K562 (cell line): ENCODE results near the gene UBR3. TPM values are rescaled to one million over a fixed set of nuclear protein-coding genes. Genes with fewer than 3 reads are reported as not detected.
A peak's percentile ranks its signal among the peaks of the same experiment; 100 is the strongest.

Experiments
- ATF3 ChIP-seq, 2 experiments: fragments of 450-650 bp in 1 of 2; sonication (generic) in 1 of 2; formaldehyde crosslinking in 1 of 2; IDR thresholded peaks in 1 of 2; conservative IDR thresholded peaks in 1 of 2; 2 replicates each; pipeline versions ENCODE4 v1.6.1 to v1.8.1; 2016 to 2023; ENCODE audit warnings: mild to moderate bottlenecking in 2 of 2, moderate library complexity in 2 of 2, inconsistent platforms in 1 of 2, missing genetic modification reagents in 1 of 2
- DEAF1 ChIP-seq: fragments of 450-650 bp; formaldehyde crosslinking; IDR thresholded peaks from 2 replicates; pipeline ENCODE4 v1.4.0; 2020; ENCODE audit warnings: mild to moderate bottlenecking, moderate library complexity
- ESRRB ChIP-seq: fragments of 250-450 bp; sonication (Bioruptor Pico); IDR thresholded peaks from 2 replicates; pipeline ENCODE4 v1.5.0; 2020; ENCODE audit warnings: mild to moderate bottlenecking, moderate library complexity, borderline replicate concordance
- HMBOX1 ChIP-seq: sonication (generic); IDR thresholded peaks from 2 replicates; pipeline ENCODE4 v1.6.1; 2016
- HMGXB4 ChIP-seq: sonication (generic); formaldehyde crosslinking; IDR thresholded peaks from 2 replicates; pipeline ENCODE4 v1.8.1; 2023; ENCODE audit warnings: mild to moderate bottlenecking, missing genetic modification reagents
- HSF4 ChIP-seq: fragments of 250-450 bp; sonication (Bioruptor Pico); IDR thresholded peaks from 2 replicates; pipeline ENCODE4 v2.1.2; 2022; ENCODE audit warnings: mild to moderate bottlenecking, moderate library complexity, borderline replicate concordance
- KLF10 ChIP-seq: fragments of 250-450 bp; sonication (Bioruptor Pico); IDR thresholded peaks from 2 replicates; pipeline ENCODE4 v1.6.1; 2021; ENCODE audit warnings: matching md5 sums
- PHF8 ChIP-seq: fragments of 200-600 bp; sonication (generic); IDR thresholded peaks from 2 replicates; pipeline ENCODE4 v1.6.1; 2012; ENCODE audit warnings: mixed run types, mild to moderate bottlenecking, inconsistent platforms, low read length, moderate library complexity, borderline replicate concordance
- PKNOX1 ChIP-seq: fragments of 450-650 bp; IDR thresholded peaks from 2 replicates; pipeline ENCODE4 v1.6.1; 2016
- ZNF407 ChIP-seq: fragments of 450-650 bp; IDR thresholded peaks from 2 replicates; pipeline ENCODE4 v1.6.1; 2016; ENCODE audit warnings: low read depth
- polyA plus RNA-seq, 8 experiments: library from polyadenylated mRNA; depleted of rRNA in 4 of 8; stranded (reverse) in 5 of 8; unstranded in 3 of 8; fragments of >200 nt; fragmentation: Nextera tagmentation in 2 of 8; fragmentation: Illumina TruSeq in 1 of 8; extraction: Ambion mirVana in 2 of 8; extraction: Trizol in 1 of 8; gene quantifications; 2 replicates each; pipeline versions ENCODE4 v1.2.1 to v1.2.3, GENCODE V29; 2011 to 2014; ENCODE audit warnings: inconsistent platforms in 1 of 8, missing spikeins in 1 of 8
- total RNA-seq, 7 experiments: library from RNA; depleted of rRNA in 6 of 7; stranded (reverse); fragments of >200 nt in 6 of 7; fragmentation: Illumina TruSeq in 2 of 7; extraction: Trizol in 2 of 7; gene quantifications; 2 replicates each; pipeline versions ENCODE4 v1.2.1 to v1.2.3, GENCODE V29; 2011 to 2021; ENCODE audit warnings: low replicate concordance in 1 of 7

The UBR3 gene
- total and polyA plus RNA-seq, 9 of the 15 experiments (the other 6 are each of a cell fraction or from before 2014, with no cell fraction given): 14.4 to 63.5 (median 40.4) TPM

- peak; percentile 24; the same call in 1 of the 2 replicates for TF ChIP-seq DEAF1 (CRISPR knock-in tag)
- TF ChIP-seq PHF8: no peak
- no peak for TF ChIP-seq HMBOX1
- no peak for TF ChIP-seq ESRRB (CRISPR knock-in tag)
- peak; percentile 77 for TF ChIP-seq PKNOX1
- peak; percentile 42; the same call in 1 of the 2 replicates for TF ChIP-seq ATF3 (IDR thresholded peaks at IDR 0.05)
- no peak for TF ChIP-seq ATF3 (CRISPR knock-in tag; conservative IDR thresholded peaks at IDR 0.05)
- TF ChIP-seq HSF4: no peak
- TF ChIP-seq HMGXB4: no peak
- no peak for TF ChIP-seq KLF10 (CRISPR knock-in tag)
- TF ChIP-seq ZNF407: no peak
These were observed 236.4 kb downstream of the UBR3 start (continued) for GRCh38 chr2:170063456-170064235.
